HG02610 (cell line): ENCODE measurements around the gene AIMP2.
"Not testable (repeated sequence)": the region's sequence is repeated elsewhere in the genome, so short reads cannot be mapped to it uniquely, and the experiment has no call there.

Source experiments
- ATAC-seq: cut with Tn5 transposase; IDR thresholded peaks from one replicate; pipeline ENCODE4 v1.9.1; 2021; ENCODE audit warnings: mild to moderate bottlenecking, moderate library complexity; ENCODE audit not compliant: unreplicated experiment

The AIMP2 gene

GRCh38 chr7:6008668-6009611 is at the start of gene AIMP2, which contains the start of gene PMS2:
AIMP2 (plus strand) TSS chr7:6009272; CDS start chr7:6009364, 92 bp downstream.
PMS2 (minus strand) TSS chr7:6009049; CDS start chr7:6009019, 30 bp downstream.
- ATAC-seq, result peak; percentile 96

GRCh38 chr7:5963205-5963604 is 45.9 kb upstream of the AIMP2 start:
- ATAC-seq, result not testable (repeated sequence)

GRCh38 chr7:5963810-5964209 is 45.3 kb upstream of the AIMP2 start:
- ATAC-seq, result not testable (repeated sequence)

GRCh38 chr7:5970347-5970911 is 38.6 kb upstream of the AIMP2 start, which contains the start of gene RSPH10B:
RSPH10B (minus strand) TSS chr7:5970689; CDS start chr7:5967116, 3,573 bp downstream.
- ATAC-seq, result not testable (repeated sequence)

GRCh38 chr7:5973580-5973979 is 35.5 kb upstream of the AIMP2 start:
- not testable (repeated sequence) for ATAC-seq

GRCh38 chr7:5979680-5980314 is 29.3 kb upstream of the AIMP2 start:
- ATAC-seq, result not testable (repeated sequence)

- ATAC-seq, result not testable (repeated sequence)
Observed at GRCh38 chr7:5987061-5987460, 22.0 kb upstream of the AIMP2 start.

GRCh38 chr7:5997210-5997808 is 11.8 kb upstream of the AIMP2 start:
- ATAC-seq, result no peak

GRCh38 chr7:6007386-6007785 is 1.7 kb upstream of the AIMP2 start:
- no peak for ATAC-seq

- not testable (repeated sequence) for ATAC-seq
Observed at GRCh38 chr7:6007835-6008590, 1.1 kb upstream of the AIMP2 start.

GRCh38 chr7:6010370-6010769 is 1.3 kb downstream of the AIMP2 start:
- not testable (repeated sequence) for ATAC-seq

GRCh38 chr7:6011541-6011940 is 2.5 kb downstream of the AIMP2 start:
- no peak for ATAC-seq

- no peak for ATAC-seq
Observed at GRCh38 chr7:6012355-6013104, 3.5 kb downstream of the AIMP2 start.

- no peak for ATAC-seq
Observed at GRCh38 chr7:6015917-6016652, 7.0 kb downstream of the AIMP2 start.

GRCh38 chr7:6016653-6016966 is 7.5 kb downstream of the AIMP2 start:
- ATAC-seq, result no peak

- no peak for ATAC-seq
Observed at GRCh38 chr7:6020371-6021286, 11.6 kb downstream of the AIMP2 start.

- no peak for ATAC-seq
Observed at GRCh38 chr7:6022707-6023106, 13.6 kb downstream of the AIMP2 start.

- no peak for ATAC-seq
Observed at GRCh38 chr7:6023974-6024435, 14.9 kb downstream of the AIMP2 start.
